CD4-positive, alpha-beta T cell (primary cell): Measurements from ENCODE around the gene XPO5. TPM values are rescaled to one million over a fixed set of nuclear protein-coding genes. Genes with fewer than 3 reads are reported as not detected.

Experiments
- ATAC-seq: fragments of 200-7000 bp; cut with Tn5 transposase; one replicate; pipeline ENCODE4 v1.10.0; 2022; ENCODE audit warnings: mild to moderate bottlenecking; ENCODE audit not compliant: poor library complexity
- CTCF ChIA-PET: fragments of 350-600 bp; sonication (Branson Sonifier 250); formaldehyde crosslinking; loops from one replicate; lab custom pipeline; 2021; ENCODE audit warnings: antibody characterized with exemption, inconsistent platforms; lab: Charles Lee
- POLR2A ChIA-PET: fragments of 350-600 bp; sonication (Branson Sonifier 250); formaldehyde crosslinking; loops from one replicate; lab custom pipeline; 2021; ENCODE audit warnings: antibody characterized with exemption, inconsistent platforms; lab: Charles Lee
- DNase-seq, 14 experiments: peaks; one replicate each; pipeline ENCODE4 v3.0.0-alpha.2; 2013 to 2020; ENCODE audit warnings: mixed read lengths in 2 of 14
- H3K27ac ChIP-seq, 2 donors: one replicate each; pipeline versions ENCODE4 v1.5.1 to v1.7.0; 2013; ENCODE audit warnings: low read length in 2 of 2, low read depth in 1 of 2, mild to moderate bottlenecking in 1 of 2
- H3K27me3 ChIP-seq, 2 experiments: 1 replicate in 1 of 2; 2 replicates in 1 of 2; pipeline versions ENCODE4 v1.6.1 to v1.7.0; 2013; ENCODE audit warnings: low read length in 2 of 2, control low read depth in 1 of 2, mild to moderate bottlenecking in 1 of 2, moderate library complexity in 1 of 2; ENCODE audit not compliant: insufficient read depth in 2 of 2, control insufficient read depth in 1 of 2
- H3K36me3 ChIP-seq: one replicate; pipeline ENCODE4 v1.6.1; 2013; ENCODE audit warnings: low read length, control low read depth; ENCODE audit not compliant: insufficient read depth
- H3K4me1 ChIP-seq: one replicate; pipeline ENCODE4 v1.6.1; 2013; ENCODE audit warnings: low read length, control low read depth; ENCODE audit not compliant: insufficient read depth
- H3K4me3 ChIP-seq: one replicate; pipeline ENCODE4 v1.5.1; 2013; ENCODE audit warnings: mild to moderate bottlenecking, low read length, moderate library complexity
- H3K9me3 ChIP-seq, 2 experiments: 1 replicate in 1 of 2; 2 replicates in 1 of 2; pipeline versions ENCODE4 v1.6.1 to v1.7.0; 2013; ENCODE audit warnings: low read length in 2 of 2, mild to moderate bottlenecking in 2 of 2, control low read depth in 1 of 2, moderate library complexity in 1 of 2; ENCODE audit not compliant: control insufficient read depth in 1 of 2, insufficient read depth in 1 of 2
- H3K27ac Mint-ChIP-seq: one replicate; pipeline ENCODE4 v1.8.0; 2020; ENCODE audit warnings: mixed read lengths
- H3K27me3 Mint-ChIP-seq: one replicate; pipeline ENCODE4 v1.8.0; 2021; ENCODE audit warnings: mixed read lengths
- H3K36me3 Mint-ChIP-seq: one replicate; pipeline ENCODE4 v1.8.0; 2021; ENCODE audit warnings: low read depth, mixed read lengths
- H3K4me1 Mint-ChIP-seq: one replicate; pipeline ENCODE4 v1.8.0; 2021; ENCODE audit warnings: low read depth, mixed read lengths
- H3K4me3 Mint-ChIP-seq: one replicate; pipeline ENCODE4 v1.8.0; 2020; ENCODE audit warnings: mild to moderate bottlenecking, mixed read lengths
- H3K9me3 Mint-ChIP-seq: one replicate; pipeline ENCODE4 v1.8.0; 2020; ENCODE audit warnings: mixed read lengths
- CTCF ChIP-seq: fragments of 200-600 bp; IDR thresholded peaks from one replicate; pipeline ENCODE4 v1.8.0; 2022; ENCODE audit warnings: antibody characterized with exemption, mild to moderate bottlenecking
- intact Hi-C, 2 experiments: fragments of 100-400 bp; cut with DNase I in 1 of 2; cut with micrococcal nuclease in 1 of 2; formaldehyde crosslinking; loops; one replicate each; pipeline versions ENCODE4 v1.15.1 to v1.9.0; 2023 to 2025; cut with DNase I, micrococcal nuclease
- total RNA-seq, 174 experiments: library from RNA in 2 of 174; stranded (reverse) in 2 of 174; gene quantifications; one replicate each; pipeline ENCODE4 v1.2.3 and lab custom pipeline; 2021 to 2026

XPO5 gene
- total RNA-seq, 2 experiments from 2014 or later: 26.8 to 31.2 TPM

DNA sequence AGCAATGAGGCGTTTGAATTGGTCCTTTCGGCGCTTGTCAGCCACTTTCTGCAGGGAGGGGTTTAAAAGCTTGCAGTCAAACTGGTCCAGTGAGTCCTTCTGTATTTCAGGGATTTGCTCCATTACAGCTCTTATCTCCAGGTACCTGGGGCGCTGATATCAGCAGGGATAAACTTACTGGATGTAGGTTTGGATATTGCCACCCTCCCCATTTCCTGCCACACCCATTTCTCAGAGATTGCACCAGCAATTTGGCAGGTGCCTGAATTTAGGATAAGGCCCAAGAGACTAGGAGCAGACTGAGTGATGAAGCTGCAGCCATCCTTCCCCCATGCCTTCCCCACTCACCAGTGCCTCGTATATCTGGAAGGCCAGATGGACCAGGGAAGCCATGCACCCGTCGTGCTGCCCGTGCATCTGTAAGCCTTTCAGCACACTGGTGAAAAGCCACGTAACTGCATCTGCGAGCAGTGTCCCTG, 51.3 kb downstream of the XPO5 start:
- Mint-ChIP-seq H3K9me3 (no peaks in the 10 kb centered on the region), H3K4me3 (no peak overlapping the region), H3K27me3 (no peaks in the 10 kb centered on the region), H3K4me1 (peaks cover 5% of the 10 kb centered on the region), H3K27ac (no peak overlapping the region), H3K36me3 (peaks cover 76% of the 10 kb centered on the region)
- DNase-seq (no peak), ATAC-seq (no peak)
- Histone ChIP-seq H3K9me3 (no peaks in the 10 kb centered on the region), H3K27me3 (no peaks in the 10 kb centered on the region), H3K27ac (no peak overlapping the region), H3K36me3 (peaks cover 96% of the 10 kb centered on the region), H3K4me3 (no peak overlapping the region), H3K4me1 (no peaks in the 10 kb centered on the region)
- ChIA-PET CTCF (no interaction called here), POLR2A (no interaction called here)
- TF ChIP-seq CTCF: no peak
- intact Hi-C loops: no loop called here

- ATAC-seq: no peak
- Mint-ChIP-seq H3K4me3 (no peak overlapping the region), H3K4me1 (peaks cover 5% of the 10 kb centered on the region), H3K27ac (peak overlapping the region; percentile 20), H3K9me3 (no peaks in the 10 kb centered on the region), H3K36me3 (peaks cover 65% of the 10 kb centered on the region), H3K27me3 (no peaks in the 10 kb centered on the region)
- CTCF ChIA-PET: no interaction called here
- H3K27ac ChIP-seq: no peak overlapping the region
- no peak for DNase-seq
- peaks cover 91% of the 10 kb centered on the region for H3K36me3 ChIP-seq
- H3K4me3 ChIP-seq: no peak overlapping the region
- H3K4me1 ChIP-seq: peaks cover 6% of the 10 kb centered on the region
- no peak for TF ChIP-seq CTCF
- H3K27me3 ChIP-seq: no peaks in the 10 kb centered on the region
- no peaks in the 10 kb centered on the region for H3K9me3 ChIP-seq
- intact Hi-C loops: no loop called here
- POLR2A ChIA-PET: no interaction called here
Observed at GRCh38 chr6:43523284-43523683, 52.6 kb downstream of the XPO5 start.

DNA sequence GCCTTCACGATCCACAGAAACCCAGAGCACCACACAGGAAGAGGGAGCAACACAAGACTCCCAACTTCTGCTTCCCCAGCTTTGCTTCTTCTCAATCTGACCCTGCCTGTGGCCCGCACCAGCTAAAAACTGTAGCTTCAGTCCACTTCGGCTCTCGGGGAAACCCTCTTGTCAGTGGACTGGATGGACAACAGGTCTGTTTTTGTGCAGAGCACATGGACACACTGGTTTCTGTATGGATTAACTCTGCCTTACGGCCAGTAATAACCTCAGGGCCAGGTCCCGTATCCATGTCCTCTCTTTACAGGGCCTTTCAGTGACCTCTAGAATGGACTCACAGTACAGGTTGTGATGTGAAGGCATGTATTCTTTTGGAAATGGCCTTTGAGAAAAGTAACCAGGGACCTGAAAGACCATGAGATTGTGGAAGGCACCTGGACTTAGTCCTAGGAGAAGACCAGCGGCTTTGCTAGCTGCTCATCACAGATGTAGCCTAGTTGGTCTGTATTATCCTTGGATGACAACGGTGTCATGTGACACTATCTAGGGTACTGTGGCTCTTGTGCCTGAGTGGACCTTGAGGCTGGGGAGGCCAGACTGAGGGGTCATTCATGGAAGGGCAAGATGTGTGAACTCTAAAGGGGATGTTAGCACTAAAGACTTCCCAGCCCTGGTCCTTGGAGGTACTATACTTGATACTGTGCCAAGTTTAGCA, 53.1 kb downstream of the XPO5 start:
- Histone ChIP-seq H3K9me3 (no peaks in the 10 kb centered on the region), H3K27ac (no peak overlapping the region), H3K4me3 (no peak overlapping the region), H3K36me3 (peaks cover 85% of the 10 kb centered on the region), H3K27me3 (no peaks in the 10 kb centered on the region), H3K4me1 (peaks cover 11% of the 10 kb centered on the region)
- ATAC-seq: no peak
- TF ChIP-seq CTCF: no peak
- ChIA-PET CTCF (interaction anchor here (0.7 kb wide), 1 partner anchor 17 kb away, joined by 3 read pairs; no protein-coding TSS in a partner anchor), POLR2A (interaction anchor here (1.2 kb wide), 1 partner anchor 16 kb away, joined by 3 read pairs; no protein-coding TSS in a partner anchor)
- Mint-ChIP-seq H3K9me3 (no peaks in the 10 kb centered on the region), H3K4me1 (peaks cover 5% of the 10 kb centered on the region), H3K27me3 (no peaks in the 10 kb centered on the region), H3K4me3 (no peak overlapping the region), H3K27ac (peak overlapping the region; percentile 20), H3K36me3 (peaks cover 60% of the 10 kb centered on the region)
- intact Hi-C loops: no loop called here
- DNase-seq: no peak
